Measurements from ENCODE around the gene LRRC3.

LRRC3 gene

GRCh38 chr21:44480200-44481053 lies 25.1 kb downstream of the LRRC3 start:
- FAIRE-seq, result no peak

- FAIRE-seq, result no peak
Observed at GRCh38 chr21:44482581-44483287, 27.4 kb downstream of the LRRC3 start.

GRCh38 chr21:44483288-44484237 lies 28.3 kb downstream of the LRRC3 start:
- no peak for FAIRE-seq

GRCh38 chr21:44484498-44485253 lies 29.4 kb downstream of the LRRC3 start:
- FAIRE-seq, result no peak

GRCh38 chr21:44485254-44485793 lies 30.0 kb downstream of the LRRC3 start:
- no peak for FAIRE-seq

- FAIRE-seq, result no peak
Observed at GRCh38 chr21:44485796-44486195, 30.5 kb downstream of the LRRC3 start.

GRCh38 chr21:44486302-44486701 lies 31.0 kb downstream of the LRRC3 start:
- no peak for FAIRE-seq

GRCh38 chr21:44487831-44488230 lies 32.5 kb downstream of the LRRC3 start:
- no peak for FAIRE-seq

- FAIRE-seq, result no peak
Observed at GRCh38 chr21:44489962-44490361, 34.7 kb downstream of the LRRC3 start.

GRCh38 chr21:44490405-44490804 lies 35.1 kb downstream of the LRRC3 start:
- no peak for FAIRE-seq

GRCh38 chr21:44490816-44491215 lies 35.5 kb downstream of the LRRC3 start:
- no peak for FAIRE-seq

GRCh38 chr21:44492567-44493385 lies 37.5 kb downstream of the LRRC3 start:
- no peak for FAIRE-seq

- no peak for FAIRE-seq
Observed at GRCh38 chr21:44494418-44494817, 39.1 kb downstream of the LRRC3 start.

GRCh38 chr21:44494956-44495355 lies 39.6 kb downstream of the LRRC3 start:
- FAIRE-seq, result no peak

GRCh38 chr21:44495611-44496563 lies 40.6 kb downstream of the LRRC3 start:
- FAIRE-seq, result no peak

- FAIRE-seq, result no peak
Observed at GRCh38 chr21:44496564-44497550, 41.5 kb downstream of the LRRC3 start.

GRCh38 chr21:44497703-44498126 lies 42.4 kb downstream of the LRRC3 start:
- no peak for FAIRE-seq
